Astrocyte of the spinal cord (primary cell): ENCODE results near the gene GAK.

ENCODE experiments used
- DNase-seq: peaks from one replicate; pipeline ENCODE4 v3.0.0; 2011; ENCODE audit warnings: low read depth, low spot score
- H3K4me3 ChIP-seq: 2 replicates; pipeline ENCODE4 v1.5.1; 2011; ENCODE audit warnings: low read depth, mild to moderate bottlenecking, low read length, moderate library complexity
- in situ Hi-C: cut with HindIII; loops from 2 replicates; pipeline ENCODE4 v1.10.0; 2017; ENCODE audit warnings: low sequenced_read_pairs
- TF ChIP-seq, protein P1 (sequence below): IDR thresholded peaks from 2 replicates; pipeline ENCODE4 v1.5.1; 2012; ENCODE audit warnings: low read depth, mild to moderate bottlenecking, low read length, inconsistent platforms

GAK gene

DNA sequence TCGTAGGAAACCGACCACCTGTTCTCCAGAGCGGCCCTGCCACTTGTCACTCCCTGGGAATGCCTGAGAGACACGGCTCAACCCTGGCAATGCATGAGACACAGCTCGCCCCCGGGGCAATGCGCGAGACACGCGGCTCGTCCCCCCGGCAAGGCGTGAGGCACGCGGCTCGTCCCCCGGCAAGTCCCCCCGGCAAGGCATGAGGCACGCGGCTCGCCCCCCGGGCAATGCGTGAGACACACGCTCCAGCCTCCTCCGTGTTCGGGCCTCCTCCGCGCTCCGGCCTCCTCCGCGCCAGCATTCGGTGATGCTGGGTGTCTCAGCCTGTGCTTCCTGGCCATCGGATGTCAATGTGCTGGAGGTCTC is 78.7 kb downstream of the GAK start:
- in situ Hi-C loops = no loop called here
- TF ChIP-seq, protein P1, sequence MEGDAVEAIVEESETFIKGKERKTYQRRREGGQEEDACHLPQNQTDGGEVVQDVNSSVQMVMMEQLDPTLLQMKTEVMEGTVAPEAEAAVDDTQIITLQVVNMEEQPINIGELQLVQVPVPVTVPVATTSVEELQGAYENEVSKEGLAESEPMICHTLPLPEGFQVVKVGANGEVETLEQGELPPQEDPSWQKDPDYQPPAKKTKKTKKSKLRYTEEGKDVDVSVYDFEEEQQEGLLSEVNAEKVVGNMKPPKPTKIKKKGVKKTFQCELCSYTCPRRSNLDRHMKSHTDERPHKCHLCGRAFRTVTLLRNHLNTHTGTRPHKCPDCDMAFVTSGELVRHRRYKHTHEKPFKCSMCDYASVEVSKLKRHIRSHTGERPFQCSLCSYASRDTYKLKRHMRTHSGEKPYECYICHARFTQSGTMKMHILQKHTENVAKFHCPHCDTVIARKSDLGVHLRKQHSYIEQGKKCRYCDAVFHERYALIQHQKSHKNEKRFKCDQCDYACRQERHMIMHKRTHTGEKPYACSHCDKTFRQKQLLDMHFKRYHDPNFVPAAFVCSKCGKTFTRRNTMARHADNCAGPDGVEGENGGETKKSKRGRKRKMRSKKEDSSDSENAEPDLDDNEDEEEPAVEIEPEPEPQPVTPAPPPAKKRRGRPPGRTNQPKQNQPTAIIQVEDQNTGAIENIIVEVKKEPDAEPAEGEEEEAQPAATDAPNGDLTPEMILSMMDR = no peak
- H3K4me3 ChIP-seq = no peak overlapping the region
- no peak for DNase-seq

DNA sequence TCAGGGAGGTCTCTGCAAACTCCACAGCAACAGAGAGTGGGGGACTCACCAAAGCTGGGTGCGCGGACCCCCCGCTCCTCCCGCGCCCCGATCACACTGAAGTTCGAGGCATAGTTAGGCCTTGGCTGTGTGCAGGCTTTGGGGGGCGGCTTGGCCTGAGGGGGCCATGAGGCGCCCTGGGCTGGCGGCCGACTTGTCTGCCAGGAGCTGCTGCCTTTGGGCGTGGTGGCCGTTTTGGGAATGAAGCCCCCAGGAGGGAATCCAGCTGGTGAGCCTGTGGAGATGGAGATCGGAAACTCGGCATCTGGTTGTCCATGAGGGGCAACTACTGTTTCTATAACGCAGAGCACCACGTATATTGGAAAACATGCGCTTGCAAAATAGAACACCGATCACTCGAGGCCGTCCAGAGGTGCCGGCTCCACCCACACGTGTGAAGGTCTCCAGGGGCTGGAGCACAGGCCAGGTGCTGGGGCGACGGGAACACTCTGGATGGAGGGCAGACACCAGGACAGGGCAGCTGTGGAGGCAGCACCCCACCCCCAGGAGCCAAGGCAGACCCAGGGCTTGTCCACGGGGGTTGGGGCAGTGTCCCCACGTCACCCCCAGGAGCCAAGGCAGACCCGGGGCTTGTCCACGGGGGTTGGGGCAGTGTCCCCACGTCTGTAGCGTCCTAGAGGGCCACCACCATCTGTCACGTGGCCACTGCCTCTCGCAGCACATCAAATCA is 80.2 kb downstream of the GAK start:
- DNase-seq = no peak
- in situ Hi-C loops = no loop called here
- no peak overlapping the region for H3K4me3 ChIP-seq
- TF ChIP-seq, protein P1 = no peak

- in situ Hi-C loops = no loop called here
- no peak for DNase-seq
- H3K4me3 ChIP-seq = no peak overlapping the region
- TF ChIP-seq, protein P1 = no peak
These were observed 81.7 kb downstream of the GAK start for GRCh38 chr4:850323-850945.

DNA sequence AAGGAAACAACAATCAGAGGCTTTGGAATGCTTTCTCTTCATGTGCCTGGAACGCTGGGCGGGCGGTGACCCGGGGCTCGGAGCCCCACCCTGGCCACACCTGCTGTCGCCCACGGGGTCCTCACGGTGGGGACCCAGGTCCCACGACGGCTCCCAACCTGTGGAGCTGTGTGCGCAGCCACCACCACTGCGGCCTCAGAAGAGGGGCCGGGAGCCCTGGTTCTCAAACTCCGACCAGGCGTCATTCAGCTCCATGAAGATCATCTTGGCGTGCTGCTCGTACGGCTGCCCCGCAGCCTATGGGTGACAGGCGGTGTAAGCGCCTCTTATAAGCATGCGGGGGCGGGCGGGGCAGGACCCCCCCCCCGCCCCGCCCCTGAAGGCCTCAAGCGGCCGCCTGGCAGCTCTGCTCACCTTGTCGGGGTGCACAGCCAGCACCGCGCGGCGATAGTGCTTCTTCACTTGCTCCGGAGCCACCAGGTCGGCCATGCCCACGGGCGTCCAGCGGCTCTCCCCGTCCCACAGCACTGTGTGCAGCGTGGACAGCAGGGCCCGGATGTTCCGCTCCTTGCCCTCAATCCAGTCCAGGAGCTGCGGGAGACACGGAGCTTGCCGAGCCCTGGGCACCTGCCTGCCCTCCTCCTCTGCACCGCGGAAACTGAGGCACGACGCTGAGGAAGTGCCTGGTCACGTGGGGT is 82.5 kb downstream of the GAK start:
- TF ChIP-seq, protein P1 = no peak
- in situ Hi-C loops = no loop called here
- DNase-seq = no peak
- no peak overlapping the region for H3K4me3 ChIP-seq

GRCh38 chr4:848803-849477 is 83.2 kb downstream of the GAK start:
- H3K4me3 ChIP-seq = no peak overlapping the region
- in situ Hi-C loops = no loop called here
- DNase-seq = no peak
- TF ChIP-seq, protein P1 = no peak

DNA sequence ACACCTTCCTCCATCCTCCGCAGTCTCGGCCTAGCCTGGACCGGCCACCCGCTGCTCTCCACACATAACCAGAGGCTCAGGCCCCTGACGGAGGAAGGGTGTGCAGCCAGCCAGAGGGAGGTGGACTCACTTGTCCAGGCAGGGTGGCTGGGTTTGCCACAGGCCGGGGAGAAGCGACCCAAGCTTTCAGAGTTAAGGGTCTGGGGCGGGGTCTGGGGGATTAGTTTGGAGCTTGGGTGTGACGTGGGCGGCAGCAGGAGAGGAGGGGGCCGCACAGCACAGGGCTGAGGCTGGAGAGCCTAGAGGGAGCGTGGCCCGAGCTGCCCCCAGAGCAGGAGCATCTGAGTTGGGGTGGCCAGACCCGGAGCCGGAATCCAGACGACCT is 83.8 kb downstream of the GAK start:
- in situ Hi-C loops = no loop called here
- no peak for DNase-seq
- TF ChIP-seq, protein P1 = no peak
- no peak overlapping the region for H3K4me3 ChIP-seq
